Smooth muscle cell (in vitro differentiated cells): ENCODE data around the gene MTMR3. TPM values are rescaled to one million over a fixed set of nuclear protein-coding genes. Genes with fewer than 3 reads are reported as not detected.
A peak's percentile ranks its signal among the peaks of the same experiment; 100 is the strongest.

Experiments used
- DNase-seq: peaks from one replicate; lab custom pipeline; 2025; ENCODE audit not compliant: unreplicated experiment; lab: John Stamatoyannopoulos, UW
- H2AFZ ChIP-seq: fragments of 200-600 bp; sonication (generic); 2 replicates; pipeline ENCODE4 v1.6.0; 2016; ENCODE audit warnings: antibody characterized with exemption, low read depth, mild to moderate bottlenecking
- H3F3A ChIP-seq: fragments of 200-600 bp; sonication (generic); 2 replicates; pipeline ENCODE4 v1.6.0; 2017; ENCODE audit warnings: antibody characterized with exemption, low read depth
- H3K27ac ChIP-seq: fragments of 200-600 bp; sonication (generic); 2 replicates; pipeline ENCODE4 v1.5.1; 2016; ENCODE audit warnings: low read depth, mild to moderate bottlenecking
- H3K27me3 ChIP-seq: fragments of 200-600 bp; sonication (generic); 2 replicates; pipeline ENCODE4 v1.6.1; 2016; ENCODE audit warnings: low read depth, mild to moderate bottlenecking
- H3K36me3 ChIP-seq: fragments of 200-600 bp; sonication (generic); 2 replicates; pipeline ENCODE4 v1.5.1; 2016; ENCODE audit warnings: low read depth
- H3K4me1 ChIP-seq: fragments of 200-600 bp; sonication (generic); 2 replicates; pipeline ENCODE4 v1.5.1; 2016; ENCODE audit warnings: low read depth
- H3K4me2 ChIP-seq: fragments of 200-600 bp; sonication (generic); 2 replicates; pipeline ENCODE4 v1.6.0; 2016; ENCODE audit warnings: mild to moderate bottlenecking
- H3K4me3 ChIP-seq: fragments of 200-600 bp; sonication (generic); 2 replicates; pipeline ENCODE4 v1.5.1; 2016; ENCODE audit warnings: mild to moderate bottlenecking
- H3K79me2 ChIP-seq: fragments of 200-600 bp; sonication (generic); 2 replicates; pipeline ENCODE4 v1.6.0; 2016; ENCODE audit warnings: low read depth, mild to moderate bottlenecking
- H3K9ac ChIP-seq: fragments of 200-600 bp; sonication (generic); 2 replicates; pipeline ENCODE4 v1.6.0; 2016; ENCODE audit warnings: low read depth
- H3K9me3 ChIP-seq: fragments of 200-600 bp; sonication (generic); replicated peaks from 2 replicates; pipeline ENCODE4 v1.5.1; 2016; ENCODE audit warnings: low read depth
- H4K20me1 ChIP-seq: fragments of 200-600 bp; sonication (generic); 2 replicates; pipeline ENCODE4 v1.6.0; 2016; ENCODE audit warnings: low read depth
- CTCF ChIP-seq: fragments of 200-600 bp; sonication (generic); IDR thresholded peaks from 2 replicates; pipeline ENCODE4 v1.5.1; 2017; ENCODE audit warnings: borderline replicate concordance, mild to moderate bottlenecking, antibody characterized with exemption; ENCODE audit not compliant: insufficient read depth, poor library complexity, severe bottlenecking
- WGBS: methylation state at CpG from one replicate; pipeline ENCODE4 v1.1.7; 2016; ENCODE audit warnings: low lambda C conversion rate; 5-methylcytosine and 5-hydroxymethylcytosine counted together
- polyA plus RNA-seq: library from polyadenylated mRNA; unstranded; fragments of >200 nt; fragmentation: Nextera tagmentation; extraction: Ambion mirVana; gene quantifications from 2 replicates; pipeline ENCODE4 v1.2.1, GENCODE V29; 2016
- total RNA-seq: library from RNA; depleted of rRNA; stranded (reverse); fragments of >200 nt; gene quantifications from 2 replicates; pipeline ENCODE4 v1.2.3, GENCODE V29; 2014

MTMR3 gene
- total and polyA plus RNA-seq, 2 experiments from 2014 or later = 15.8 to 48.9 TPM

DNA sequence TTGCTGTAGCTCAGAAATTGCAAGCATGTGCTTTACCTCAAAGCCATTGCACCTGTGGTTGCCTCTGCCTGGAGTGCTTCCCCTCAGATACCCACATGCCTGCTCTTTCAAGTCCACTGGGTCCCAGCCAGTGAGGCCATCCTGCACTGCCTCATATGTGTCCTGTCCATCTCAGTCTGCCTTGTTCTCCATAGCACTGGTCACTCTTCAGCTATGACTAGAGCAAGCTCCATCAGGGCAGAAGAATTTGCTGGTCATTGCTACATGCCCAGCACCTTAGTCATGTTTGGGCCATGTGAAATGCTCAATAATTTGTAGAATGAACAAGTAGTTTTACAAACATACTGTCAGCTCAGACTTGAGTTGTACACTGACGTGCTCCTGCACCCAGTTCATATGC, 132.9 kb downstream of the MTMR3 start:
- Histone ChIP-seq H3K4me2 (no peak overlapping the region), H3K36me3 (peaks cover 22% of the 10 kb centered on the region), H3K9me3 (no peaks in the 10 kb centered on the region), H3K27me3 (no peaks in the 10 kb centered on the region), H3K27ac (peak overlapping the region; percentile 28), H3K4me3 (no peak overlapping the region), H3K9ac (no peak overlapping the region), H4K20me1 (no peaks in the 10 kb centered on the region), H3K4me1 (no peaks in the 10 kb centered on the region), H2AFZ (no peak overlapping the region), H3K79me2 (no peaks in the 10 kb centered on the region), H3F3A (no peaks in the 10 kb centered on the region)
- no peak for TF ChIP-seq CTCF
- WGBS = 94% methylated on average over 1 of the region's 1 CpG
- no peak for DNase-seq

DNA sequence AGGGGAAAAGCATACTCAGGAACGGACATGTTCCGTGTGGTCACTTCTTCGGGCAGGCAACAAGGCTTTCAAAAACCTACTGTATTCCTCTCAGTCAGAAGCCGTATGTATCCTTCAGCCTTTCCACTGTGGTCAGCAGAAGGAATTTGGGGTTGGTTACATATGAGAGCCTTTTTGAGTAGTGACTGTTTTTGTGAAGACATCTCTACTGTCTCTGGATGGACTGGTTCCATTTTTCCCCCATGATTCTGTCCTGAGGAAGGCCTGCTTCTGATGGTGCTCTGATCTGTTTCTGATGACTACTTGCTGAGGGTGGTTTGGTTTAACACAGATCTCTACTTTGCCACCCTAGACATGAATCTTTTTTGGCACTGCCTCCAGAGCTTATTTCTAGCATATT, 133.6 kb downstream of the MTMR3 start:
- Histone ChIP-seq H3K79me2 (no peaks in the 10 kb centered on the region), H3K9ac (no peak overlapping the region), H4K20me1 (no peaks in the 10 kb centered on the region), H3K4me1 (no peaks in the 10 kb centered on the region), H3F3A (no peaks in the 10 kb centered on the region), H3K4me2 (no peak overlapping the region), H3K9me3 (no peaks in the 10 kb centered on the region), H3K27me3 (no peaks in the 10 kb centered on the region), H3K36me3 (peaks cover 22% of the 10 kb centered on the region), H3K4me3 (no peak overlapping the region), H3K27ac (peak overlapping the region; percentile 15), H2AFZ (no peak overlapping the region)
- no peak for TF ChIP-seq CTCF
- no peak for DNase-seq
- 92% methylated on average over 4 of the region's 4 CpGs for WGBS

DNA sequence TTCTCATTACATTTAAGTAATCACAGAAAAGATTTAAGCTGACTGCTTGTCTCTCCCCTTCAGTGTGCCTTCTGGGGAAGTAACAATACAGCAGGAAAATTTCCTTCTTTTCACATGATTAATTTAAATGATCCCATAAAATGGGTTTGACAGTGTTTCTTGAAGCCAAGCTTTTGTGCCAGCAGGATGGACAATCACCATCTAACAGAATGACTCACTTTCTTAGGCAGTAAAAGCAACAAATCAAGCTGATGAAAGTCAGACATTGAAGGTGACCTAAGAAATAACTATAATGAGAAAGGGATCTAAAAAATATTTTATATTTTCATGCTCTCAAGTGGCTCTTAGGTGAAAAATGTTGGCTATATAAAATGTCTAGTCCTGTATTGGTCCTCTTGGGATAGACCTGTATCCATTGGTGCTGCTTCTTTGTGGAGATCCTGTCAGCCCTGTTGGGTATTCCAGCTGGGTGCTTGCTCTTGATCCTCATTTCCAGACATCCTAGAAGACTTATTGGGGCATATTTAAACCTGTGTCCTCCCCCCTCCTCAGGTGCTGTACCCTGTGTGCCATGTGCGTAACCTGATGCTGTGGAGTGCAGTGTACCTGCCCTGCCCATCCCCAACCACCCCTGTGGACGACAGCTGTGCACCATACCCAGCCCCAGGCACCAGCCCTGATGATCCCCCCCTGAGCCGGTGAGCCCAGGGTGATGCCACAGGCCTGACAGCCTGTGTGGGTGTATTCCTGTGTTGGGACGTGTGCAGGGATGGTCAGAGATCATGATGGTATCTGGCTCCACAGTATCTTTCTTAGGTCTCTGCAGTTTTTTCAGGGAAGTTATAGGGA, 134.6 kb downstream of the MTMR3 start:
- H3K9ac ChIP-seq = no peak overlapping the region
- no peak for TF ChIP-seq CTCF
- DNase-seq = no peak
- no peaks in the 10 kb centered on the region for H3K9me3 ChIP-seq
- H2AFZ ChIP-seq = no peak overlapping the region
- no peak overlapping the region for H3K4me3 ChIP-seq
- no peaks in the 10 kb centered on the region for H3K4me1 ChIP-seq
- 92% methylated on average over 4 of the region's 4 CpGs for WGBS
- no peaks in the 10 kb centered on the region for H3F3A ChIP-seq
- peak overlapping the region; percentile 15 for H3K27ac ChIP-seq
- H3K4me2 ChIP-seq = no peak overlapping the region
- no peaks in the 10 kb centered on the region for H3K79me2 ChIP-seq
- H3K27me3 ChIP-seq = no peaks in the 10 kb centered on the region
- peaks cover 14% of the 10 kb centered on the region for H3K36me3 ChIP-seq
- no peaks in the 10 kb centered on the region for H4K20me1 ChIP-seq

GRCh38 chr22:30020511-30020910, 137.5 kb downstream of the MTMR3 start:
- Histone ChIP-seq H3K36me3 (peaks cover 15% of the 10 kb centered on the region), H3F3A (no peaks in the 10 kb centered on the region), H3K27me3 (no peaks in the 10 kb centered on the region), H3K9ac (no peak overlapping the region), H4K20me1 (peaks cover 2% of the 10 kb centered on the region), H3K27ac (no peak overlapping the region), H3K4me1 (no peaks in the 10 kb centered on the region), H3K4me2 (no peak overlapping the region), H3K9me3 (no peaks in the 10 kb centered on the region), H2AFZ (no peak overlapping the region), H3K4me3 (no peak overlapping the region), H3K79me2 (no peaks in the 10 kb centered on the region)
- 98% methylated on average over 9 of the region's 9 CpGs for WGBS
- no peak for DNase-seq
- no peak for TF ChIP-seq CTCF
